Measurements from ENCODE around the gene NRP2. TPM values are rescaled to one million over a fixed set of nuclear protein-coding genes. Genes with fewer than 3 reads are reported as not detected.

NRP2 gene
- total and polyA plus RNA-seq, 2 of the 13 experiments (the other 11 are each of a cell fraction or from before 2014, with no cell fraction given): 0.65 to 1.4 TPM

DNA sequence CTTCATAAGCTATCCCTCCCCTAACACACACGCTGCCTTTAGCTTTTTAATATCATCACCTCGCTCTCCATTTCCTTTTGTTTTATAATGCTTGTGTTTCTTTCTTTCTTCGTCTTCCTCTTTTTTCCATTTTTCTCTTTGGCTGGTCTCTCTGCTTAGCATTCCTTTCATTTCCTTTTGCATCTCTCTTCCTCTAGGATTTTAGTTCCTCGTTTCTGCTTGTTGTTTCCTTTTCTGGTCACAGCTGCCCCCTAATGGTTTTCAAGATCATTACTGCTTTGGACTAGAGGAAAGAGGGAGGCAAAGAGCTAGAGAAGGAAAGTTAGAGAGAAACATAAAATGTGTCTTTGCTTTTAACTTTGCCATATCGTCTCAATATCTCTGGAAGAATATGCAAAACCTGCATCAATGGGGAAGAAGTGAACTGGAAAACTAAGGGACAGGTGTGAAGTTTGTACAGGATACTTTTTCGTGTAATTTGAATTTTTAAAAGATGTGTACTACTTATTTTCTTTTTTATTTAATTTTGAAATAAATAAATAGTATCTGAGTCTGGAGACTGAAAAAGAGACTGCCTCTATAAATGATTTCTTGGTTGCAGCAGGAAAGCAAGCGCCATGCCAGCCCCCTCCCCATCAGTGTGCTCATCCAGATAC, 6.3 kb upstream of the NRP2 start (continued):
- TF ChIP-seq JDP2 (CRISPR knock-in tag; IDR thresholded peaks at IDR 0.05; ENCODE audit: borderline replicate concordance) (no peak), SMYD3 (CRISPR knock-in tag; IDR thresholded peaks at IDR 0.05) (peak; percentile 27; the same call in 1 of the 2 replicates), SMAD9 (CRISPR knock-in tag; IDR thresholded peaks at IDR 0.05) (no peak), FIP1L1 (IDR thresholded peaks at IDR 0.05; ENCODE audit: borderline replicate concordance, insufficient read depth, low read depth, low read length) (no peak), ZNF619 (CRISPR knock-in tag; IDR thresholded peaks at IDR 0.05) (no peak), CAMTA2 (CRISPR knock-in tag; IDR thresholded peaks at IDR 0.05; ENCODE audit: borderline replicate concordance) (no peak), MIXL1 (CRISPR knock-in tag; IDR thresholded peaks at IDR 0.05) (0 out of 2 replicates have a peak, but pooled peaks have one; percentile 41), ZNF879 (CRISPR knock-in tag; IDR thresholded peaks at IDR 0.05) (no peak), ELF3 (CRISPR knock-in tag; IDR thresholded peaks at IDR 0.05) (peak; percentile 63), RFXAP (CRISPR knock-in tag; IDR thresholded peaks at IDR 0.05; ENCODE audit: borderline replicate concordance) (no peak), GFI1 (CRISPR knock-in tag; IDR thresholded peaks at IDR 0.05; ENCODE audit: borderline replicate concordance) (no peak), NKX3-1 (CRISPR knock-in tag; IDR thresholded peaks at IDR 0.05) (no peak), POLR2AphosphoS5 (IDR thresholded peaks at IDR 0.05; ENCODE audit: low read depth, low read length) (no peak)
- TF ChIP-seq, protein P1, sequence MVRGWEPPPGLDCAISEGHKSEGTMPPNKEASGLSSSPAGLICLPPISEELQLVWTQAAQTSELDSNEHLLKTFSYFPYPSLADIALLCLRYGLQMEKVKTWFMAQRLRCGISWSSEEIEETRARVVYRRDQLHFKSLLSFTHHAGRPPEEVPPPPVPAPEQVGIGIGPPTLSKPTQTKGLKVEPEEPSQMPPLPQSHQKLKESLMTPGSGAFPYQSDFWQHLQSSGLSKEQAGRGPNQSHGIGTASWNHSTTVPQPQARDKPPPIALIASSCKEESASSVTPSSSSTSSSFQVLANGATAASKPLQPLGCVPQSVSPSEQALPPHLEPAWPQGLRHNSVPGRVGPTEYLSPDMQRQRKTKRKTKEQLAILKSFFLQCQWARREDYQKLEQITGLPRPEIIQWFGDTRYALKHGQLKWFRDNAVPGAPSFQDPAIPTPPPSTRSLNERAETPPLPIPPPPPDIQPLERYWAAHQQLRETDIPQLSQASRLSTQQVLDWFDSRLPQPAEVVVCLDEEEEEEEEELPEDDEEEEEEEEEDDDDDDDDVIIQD (CRISPR knock-in tag; IDR thresholded peaks at IDR 0.05; ENCODE audit: low read depth): 0 out of 2 replicates have a peak, but pooled peaks have one; percentile 50
- TF ChIP-seq, protein P2, sequence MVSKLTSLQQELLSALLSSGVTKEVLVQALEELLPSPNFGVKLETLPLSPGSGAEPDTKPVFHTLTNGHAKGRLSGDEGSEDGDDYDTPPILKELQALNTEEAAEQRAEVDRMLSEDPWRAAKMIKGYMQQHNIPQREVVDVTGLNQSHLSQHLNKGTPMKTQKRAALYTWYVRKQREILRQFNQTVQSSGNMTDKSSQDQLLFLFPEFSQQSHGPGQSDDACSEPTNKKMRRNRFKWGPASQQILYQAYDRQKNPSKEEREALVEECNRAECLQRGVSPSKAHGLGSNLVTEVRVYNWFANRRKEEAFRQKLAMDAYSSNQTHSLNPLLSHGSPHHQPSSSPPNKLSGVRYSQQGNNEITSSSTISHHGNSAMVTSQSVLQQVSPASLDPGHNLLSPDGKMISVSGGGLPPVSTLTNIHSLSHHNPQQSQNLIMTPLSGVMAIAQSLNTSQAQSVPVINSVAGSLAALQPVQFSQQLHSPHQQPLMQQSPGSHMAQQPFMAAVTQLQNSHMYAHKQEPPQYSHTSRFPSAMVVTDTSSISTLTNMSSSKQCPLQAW (CRISPR knock-in tag; IDR thresholded peaks at IDR 0.05): no peak
- TF ChIP-seq, protein P3, sequence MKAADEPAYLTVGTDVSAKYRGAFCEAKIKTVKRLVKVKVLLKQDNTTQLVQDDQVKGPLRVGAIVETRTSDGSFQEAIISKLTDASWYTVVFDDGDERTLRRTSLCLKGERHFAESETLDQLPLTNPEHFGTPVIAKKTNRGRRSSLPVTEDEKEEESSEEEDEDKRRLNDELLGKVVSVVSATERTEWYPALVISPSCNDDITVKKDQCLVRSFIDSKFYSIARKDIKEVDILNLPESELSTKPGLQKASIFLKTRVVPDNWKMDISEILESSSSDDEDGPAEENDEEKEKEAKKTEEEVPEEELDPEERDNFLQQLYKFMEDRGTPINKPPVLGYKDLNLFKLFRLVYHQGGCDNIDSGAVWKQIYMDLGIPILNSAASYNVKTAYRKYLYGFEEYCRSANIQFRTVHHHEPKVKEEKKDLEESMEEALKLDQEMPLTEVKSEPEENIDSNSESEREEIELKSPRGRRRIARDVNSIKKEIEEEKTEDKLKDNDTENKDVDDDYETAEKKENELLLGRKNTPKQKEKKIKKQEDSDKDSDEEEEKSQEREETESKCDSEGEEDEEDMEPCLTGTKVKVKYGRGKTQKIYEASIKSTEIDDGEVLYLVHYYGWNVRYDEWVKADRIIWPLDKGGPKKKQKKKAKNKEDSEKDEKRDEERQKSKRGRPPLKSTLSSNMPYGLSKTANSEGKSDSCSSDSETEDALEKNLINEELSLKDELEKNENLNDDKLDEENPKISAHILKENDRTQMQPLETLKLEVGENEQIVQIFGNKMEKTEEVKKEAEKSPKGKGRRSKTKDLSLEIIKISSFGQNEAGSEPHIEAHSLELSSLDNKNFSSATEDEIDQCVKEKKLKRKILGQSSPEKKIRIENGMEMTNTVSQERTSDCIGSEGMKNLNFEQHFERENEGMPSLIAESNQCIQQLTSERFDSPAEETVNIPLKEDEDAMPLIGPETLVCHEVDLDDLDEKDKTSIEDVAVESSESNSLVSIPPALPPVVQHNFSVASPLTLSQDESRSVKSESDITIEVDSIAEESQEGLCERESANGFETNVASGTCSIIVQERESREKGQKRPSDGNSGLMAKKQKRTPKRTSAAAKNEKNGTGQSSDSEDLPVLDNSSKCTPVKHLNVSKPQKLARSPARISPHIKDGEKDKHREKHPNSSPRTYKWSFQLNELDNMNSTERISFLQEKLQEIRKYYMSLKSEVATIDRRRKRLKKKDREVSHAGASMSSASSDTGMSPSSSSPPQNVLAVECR (CRISPR knock-in tag; IDR thresholded peaks at IDR 0.05; ENCODE audit: borderline replicate concordance): no peak
